Adipose tissue (tissue), 3 donors: ENCODE results near the gene C1orf94. TPM values are rescaled to one million over a fixed set of nuclear protein-coding genes. Genes with fewer than 3 reads are reported as not detected.
"Not testable (repeated sequence)": the region's sequence is repeated elsewhere in the genome, so short reads cannot be mapped to it uniquely, and the experiment has no call there.

Source experiments
- H3K27ac ChIP-seq: one replicate; pipeline ENCODE4 v1.5.1; 2013; ENCODE audit warnings: low read depth, low read length
- WGBS, 3 donors: extraction: QIAGEN DNeasy Blood & Tissue Kit; methylation state at CpG; one replicate each; pipeline ENCODE4 v1.1.7; 2013; 5-methylcytosine and 5-hydroxymethylcytosine counted together
- polyA plus RNA-seq, 3 donors: library from polyadenylated mRNA; stranded (reverse); fragments of 200-250 nt; gene quantifications; one replicate each; pipeline ENCODE4 v1.2.3, GENCODE V29; 2013
- donor health status: healthy with polysubstance abuse.
- donor health status: Bipolar disorder and iron deficiency.
- donor health status: healthy.

Gene C1orf94
- polyA plus RNA-seq, 3 donors, result not detected

DNA sequence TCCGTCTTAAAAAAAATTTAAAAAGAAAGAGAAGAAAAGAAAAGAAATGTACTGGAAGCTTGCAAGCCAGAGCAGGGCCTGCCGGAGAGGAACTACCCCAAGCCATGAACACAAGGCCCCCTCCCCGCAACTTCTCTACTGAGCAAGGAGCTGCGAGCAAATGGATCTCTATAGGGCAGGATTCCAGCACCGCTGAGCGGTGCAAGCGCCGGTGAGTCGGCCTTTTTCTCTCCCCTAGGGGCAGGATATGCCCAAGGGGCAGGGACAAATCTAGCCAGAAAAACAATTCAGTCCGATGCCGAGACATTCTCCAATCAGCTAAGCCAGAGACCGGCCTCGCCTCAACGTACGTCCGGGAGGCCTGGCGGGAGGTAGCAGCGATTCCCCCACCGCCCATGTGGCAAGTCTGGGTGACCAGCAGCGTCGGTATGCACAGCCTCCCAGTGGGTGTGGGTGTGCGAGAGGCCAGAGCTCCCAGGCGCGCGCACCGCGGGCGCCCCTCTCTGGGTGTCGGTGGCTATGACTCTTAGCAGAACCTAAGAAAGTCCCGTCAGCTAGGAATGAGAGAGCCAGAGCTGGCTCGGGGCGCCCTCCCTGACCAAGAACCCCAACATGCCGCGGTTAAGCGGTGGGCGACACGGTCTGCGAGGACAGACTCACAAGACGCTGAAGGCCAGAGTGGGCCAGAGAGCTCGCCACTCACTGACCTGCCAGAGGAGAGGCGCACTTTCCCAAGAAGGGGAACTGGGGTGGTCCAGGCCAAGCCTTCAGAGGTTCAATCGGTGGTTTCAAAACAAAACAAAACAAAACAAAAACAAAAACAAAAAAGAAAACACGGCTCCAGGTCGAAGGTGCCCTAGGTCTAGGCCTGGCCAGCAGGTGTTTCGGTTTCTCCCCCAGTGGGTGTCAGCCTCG is 13.6 kb upstream of the C1orf94 start:
- no peak overlapping the region for H3K27ac ChIP-seq
- 2 to 3% (median 2%) methylated on average over 44 to 46 of the region's 46 CpGs for WGBS, 3 donors

DNA sequence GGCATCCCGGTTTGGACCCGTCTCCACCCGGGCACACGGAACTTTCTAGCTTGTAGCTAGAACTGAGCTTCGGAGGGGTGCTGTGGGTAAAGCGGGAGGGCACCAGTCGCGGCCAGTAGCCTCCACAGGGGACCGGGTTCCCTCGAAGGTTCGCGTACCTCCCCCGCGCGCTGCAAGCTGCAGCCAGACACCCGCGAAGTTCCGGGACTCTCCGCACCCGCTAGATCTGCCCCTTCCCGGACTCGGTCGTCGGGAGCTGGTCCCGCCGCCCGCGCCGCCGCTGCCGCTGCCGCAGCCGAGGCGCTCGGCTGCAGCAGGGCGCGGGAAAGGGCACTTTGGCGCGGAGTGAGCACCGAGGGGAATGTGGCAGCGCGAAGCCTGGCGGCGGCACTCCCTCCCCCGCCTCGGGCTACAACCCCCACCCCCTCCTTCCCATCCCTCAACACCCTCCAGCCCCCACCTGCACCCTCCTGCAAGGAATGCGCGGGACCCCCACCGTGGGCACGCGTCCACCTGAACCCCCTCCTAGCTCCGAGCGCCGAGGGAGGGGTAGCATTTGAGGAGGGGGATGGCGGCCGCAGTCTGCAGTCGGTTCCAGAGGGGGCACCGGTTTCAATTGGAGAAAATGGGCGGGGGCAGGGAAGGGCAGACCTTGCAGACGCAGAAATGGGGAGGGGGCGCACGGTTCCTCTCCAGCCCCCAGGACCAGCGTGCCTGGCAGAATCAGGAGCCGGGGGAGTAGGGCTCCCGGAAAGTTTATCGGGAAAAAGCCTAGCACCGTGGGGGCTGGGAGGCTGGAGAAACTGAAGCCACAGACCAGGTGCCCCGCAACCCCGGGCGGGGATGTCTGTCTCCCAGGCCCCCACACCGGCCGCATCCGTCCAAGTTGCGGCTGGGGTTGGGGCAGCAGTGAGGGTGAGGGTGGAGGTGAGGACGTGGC is 12.6 kb upstream of the C1orf94 start:
- H3K27ac ChIP-seq, result no peak overlapping the region
- WGBS, 3 donors, result 1 to 2% (median 1%) methylated on average over 57 to 75 of the region's 75 CpGs

- no peak within 1 kb of the TSS for H3K27ac ChIP-seq
- WGBS, 3 donors, result 1% methylated on average over 59 to 78 of the region's 78 CpGs
Measured at GRCh38 chr1:34164771-34165391, 11.8 kb upstream of the C1orf94 start, which contains the start of gene CSMD2. CSMD2 (minus strand) TSS chr1:34165230; CDS start chr1:34165097, 133 bp downstream.

GRCh38 chr1:34165422-34165921 is 11.2 kb upstream of the C1orf94 start:
- WGBS, 3 donors, result 2 to 3% (median 3%) methylated on average over 13 of the region's 13 CpGs
- H3K27ac ChIP-seq, result no peak overlapping the region

GRCh38 chr1:34166191-34166624 is 10.5 kb upstream of the C1orf94 start:
- no peak overlapping the region for H3K27ac ChIP-seq
- 2 to 5% (median 3%) methylated on average over 27 of the region's 27 CpGs for WGBS, 3 donors

DNA sequence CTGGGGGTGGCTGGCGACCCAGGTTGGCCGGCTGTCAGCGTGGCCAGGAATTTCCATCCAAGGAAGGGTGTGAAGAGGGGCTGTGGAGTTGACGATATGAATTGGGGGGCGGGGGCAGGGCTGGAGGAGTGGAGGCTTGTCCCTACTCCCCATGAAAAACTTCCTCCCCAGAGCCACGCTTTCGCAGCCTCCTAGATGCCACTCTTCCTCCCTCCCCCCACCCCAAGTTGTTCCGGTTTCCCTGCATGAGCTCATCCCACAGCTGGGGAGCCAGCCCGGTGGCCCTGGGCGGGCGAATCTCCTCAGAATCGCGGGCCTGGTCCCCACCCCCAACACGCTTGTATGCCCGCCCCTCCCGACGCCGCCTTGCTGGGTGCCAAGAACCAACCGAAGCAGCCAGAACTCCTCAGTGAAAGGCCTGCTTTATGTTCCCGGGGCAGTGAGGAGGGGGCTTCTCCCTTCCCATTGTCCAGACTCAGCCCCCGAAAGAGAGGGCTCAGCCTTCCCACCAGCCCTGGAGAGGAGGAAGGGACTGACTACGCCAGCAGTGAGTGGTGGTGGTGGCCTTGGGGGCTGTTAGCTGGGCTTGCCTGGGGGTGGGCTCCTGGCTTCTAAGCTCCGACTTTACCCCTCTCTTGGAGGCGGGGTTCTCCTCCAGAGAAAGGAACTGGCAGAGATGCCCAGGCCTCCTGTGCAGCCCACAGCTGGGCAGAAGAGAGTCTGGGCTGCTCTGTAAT is 9.9 kb upstream of the C1orf94 start:
- WGBS, 3 donors, result 6% methylated on average over 19 to 24 of the region's 24 CpGs
- H3K27ac ChIP-seq, result no peak overlapping the region

DNA sequence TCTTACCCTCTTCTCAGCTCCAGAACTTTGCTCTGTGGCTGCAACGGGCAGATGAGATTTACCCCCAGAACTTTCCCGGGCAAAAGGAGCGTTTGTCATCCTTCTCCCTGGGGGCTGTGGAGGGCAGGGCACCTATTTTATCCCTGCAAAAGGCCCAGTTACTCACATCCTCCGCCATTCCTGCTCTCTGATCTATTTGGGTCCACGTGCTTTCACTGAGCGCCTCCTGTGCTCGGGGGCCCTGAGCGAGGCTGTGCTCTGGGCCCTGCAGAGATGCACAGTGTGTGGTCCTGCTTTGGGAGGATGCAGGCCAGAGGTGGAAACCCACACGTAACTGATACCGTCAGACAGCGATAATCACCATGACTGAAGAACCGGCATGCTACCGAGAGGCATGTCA is 9.3 kb upstream of the C1orf94 start:
- 19 to 36% (median 35%) methylated on average over 13 of the region's 13 CpGs for WGBS, 3 donors
- no peak overlapping the region for H3K27ac ChIP-seq

DNA sequence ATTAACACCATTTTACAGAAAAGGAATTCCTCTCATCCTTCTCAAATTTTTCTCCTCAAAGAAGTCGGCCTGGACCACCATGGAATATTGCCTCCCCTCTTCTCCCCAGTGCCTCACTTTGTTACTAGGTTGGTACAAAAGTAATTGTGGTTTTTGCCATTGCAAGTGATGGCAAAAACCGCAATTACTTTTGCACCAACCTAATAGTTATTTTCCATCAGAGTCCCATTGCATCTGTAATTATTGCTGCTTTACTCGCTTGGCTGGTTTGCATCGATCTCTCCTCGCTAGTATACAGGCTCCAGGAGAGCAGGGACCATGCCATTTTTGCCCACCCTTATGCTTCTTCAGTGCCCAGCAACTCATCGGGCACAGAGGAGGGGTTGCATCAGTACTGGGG is 963 bp upstream of the C1orf94 start:
- no peak overlapping the region for H3K27ac ChIP-seq
- 77 to 87% (median 86%) methylated on average over 6 of the region's 6 CpGs for WGBS, 3 donors

DNA sequence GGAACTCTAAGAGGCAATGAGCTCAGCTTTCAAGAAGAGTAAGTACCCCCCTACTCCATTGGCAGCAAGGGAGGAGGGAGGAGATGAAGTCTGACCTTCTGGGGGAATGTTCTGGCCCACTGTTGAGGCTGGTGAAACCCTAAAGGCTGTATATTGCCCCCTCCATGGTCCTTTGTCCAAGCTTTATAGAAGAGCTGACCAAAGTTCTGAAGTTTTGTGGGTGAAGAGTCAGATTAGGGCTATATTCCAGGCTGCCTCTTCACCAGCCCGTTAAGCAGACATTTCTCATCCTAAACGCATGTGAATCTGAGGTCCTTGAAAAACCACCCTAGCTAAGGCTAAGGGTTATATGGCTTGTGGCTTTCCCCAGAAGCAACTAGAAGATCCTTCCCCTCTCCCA is 1.4 kb downstream of the C1orf94 start:
- WGBS, 3 donors, result 46 to 66% (median 59%) methylated on average over 2 of the region's 2 CpGs
- no peak overlapping the region for H3K27ac ChIP-seq

- H3K27ac ChIP-seq, result not testable (repeated sequence)
- 75 to 90% (median 82%) methylated on average over 4 of the region's 4 CpGs for WGBS, 3 donors
Measured at GRCh38 chr1:34183381-34183780, 6.7 kb downstream of the C1orf94 start.

DNA sequence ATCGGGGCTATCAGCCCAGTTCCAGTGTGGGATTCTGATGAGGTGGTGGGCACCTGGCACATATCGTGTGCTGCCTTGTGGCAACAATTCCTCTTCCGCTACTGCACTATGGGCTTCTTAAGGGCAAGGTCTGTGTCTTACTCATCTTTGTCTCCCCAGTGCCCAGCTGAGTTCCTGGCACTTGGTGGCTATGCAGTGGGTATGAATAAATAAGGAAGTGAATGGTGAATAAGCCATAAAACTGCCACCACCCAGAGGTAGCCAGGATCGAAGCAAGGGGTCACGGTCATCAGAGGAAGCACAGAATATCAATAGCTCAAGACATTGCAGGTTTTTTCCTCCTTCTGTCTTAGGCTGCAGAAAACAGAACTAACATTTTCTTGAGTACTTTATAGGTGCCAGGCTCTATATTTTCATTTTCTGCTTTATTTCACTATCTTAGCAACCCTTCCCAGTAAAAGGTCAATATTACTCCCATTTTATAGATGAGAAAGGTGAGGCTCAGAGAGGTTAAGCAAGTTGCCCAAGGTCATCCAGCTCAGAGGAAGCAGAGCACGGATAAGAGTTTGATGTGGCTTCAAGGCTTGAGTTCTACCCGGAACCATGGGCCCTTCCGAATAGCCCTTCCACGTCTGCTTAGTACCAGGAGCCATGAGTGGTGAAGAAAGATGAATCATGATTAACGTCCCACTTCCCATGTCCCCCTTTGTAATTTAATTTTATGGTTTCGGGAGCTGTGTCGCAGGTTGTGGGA is 10.2 kb downstream of the C1orf94 start:
- 69 to 79% (median 76%) methylated on average over 12 of the region's 12 CpGs for WGBS, 3 donors
- H3K27ac ChIP-seq, result no peak overlapping the region

- H3K27ac ChIP-seq, result no peak overlapping the region
- WGBS, 3 donors, result 9 to 14% (median 13%) methylated on average over 8 of the region's 8 CpGs
Measured at GRCh38 chr1:34188418-34188817, 11.7 kb downstream of the C1orf94 start.

DNA sequence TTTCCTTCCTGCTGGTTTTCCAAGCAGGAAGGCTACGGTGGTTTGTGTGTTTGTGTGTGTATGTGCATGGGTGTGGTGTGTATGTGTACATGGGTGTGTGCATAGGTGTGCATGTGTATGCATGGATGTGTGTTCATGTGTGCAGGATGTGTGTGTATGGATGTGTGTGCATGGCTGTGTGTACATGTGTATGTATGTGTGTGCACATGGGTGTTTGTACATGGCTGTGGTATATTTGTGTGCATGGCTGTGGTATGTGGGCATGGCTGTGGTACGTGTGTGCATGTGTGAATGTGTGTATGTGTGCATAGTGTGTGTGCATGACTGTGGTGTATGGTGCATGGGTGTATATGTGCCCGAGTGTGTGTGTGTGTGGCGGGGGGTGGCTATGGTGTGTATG is 12.3 kb downstream of the C1orf94 start:
- 50 to 74% (median 72%) methylated on average over 4 of the region's 4 CpGs for WGBS, 3 donors
- no peak overlapping the region for H3K27ac ChIP-seq

DNA sequence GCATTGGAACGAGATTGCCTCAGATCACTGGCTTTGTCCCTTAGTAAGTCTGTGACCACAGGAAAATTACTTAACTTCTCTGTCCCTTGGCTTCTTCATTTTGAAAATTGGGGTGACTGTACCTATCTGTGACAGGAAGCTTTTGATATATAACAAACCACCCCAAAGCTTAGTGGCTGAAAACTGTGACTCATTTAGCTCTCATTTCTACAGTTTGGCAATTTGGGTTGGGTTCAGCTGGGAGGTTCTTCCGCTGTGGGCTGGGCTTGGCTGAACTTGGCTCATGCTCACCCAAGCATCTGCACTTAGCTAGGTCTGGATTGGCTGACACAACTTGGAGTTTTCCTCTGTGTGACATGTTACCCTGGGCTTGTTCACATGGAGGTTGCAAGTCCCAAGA is 14.0 kb downstream of the C1orf94 start:
- WGBS, 3 donors, result 60 to 67% (median 64%) methylated on average over 2 of the region's 2 CpGs
- H3K27ac ChIP-seq, result no peak overlapping the region

DNA sequence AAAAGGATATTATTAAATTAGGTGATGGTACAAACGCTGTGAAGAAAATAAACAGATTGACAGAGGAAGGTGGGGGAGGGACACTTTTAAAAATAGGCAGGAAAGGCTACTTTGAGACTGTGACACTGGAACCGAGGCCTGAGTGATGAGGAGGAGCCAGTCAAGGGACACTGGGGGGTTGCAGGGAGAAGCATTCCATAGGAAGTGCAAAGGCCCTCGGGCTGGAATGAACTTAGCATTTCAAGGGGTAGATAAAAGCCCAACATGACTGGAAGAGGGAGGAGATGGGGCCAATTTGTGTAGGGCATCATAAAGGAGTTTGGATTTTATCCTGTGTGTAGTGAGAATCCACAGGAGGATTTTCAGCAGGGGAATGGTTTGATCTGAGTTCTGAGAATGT is 15.9 kb downstream of the C1orf94 start:
- no peak overlapping the region for H3K27ac ChIP-seq
- WGBS, 3 donors, result 48 to 62% (median 53%) methylated on average over 3 of the region's 3 CpGs

DNA sequence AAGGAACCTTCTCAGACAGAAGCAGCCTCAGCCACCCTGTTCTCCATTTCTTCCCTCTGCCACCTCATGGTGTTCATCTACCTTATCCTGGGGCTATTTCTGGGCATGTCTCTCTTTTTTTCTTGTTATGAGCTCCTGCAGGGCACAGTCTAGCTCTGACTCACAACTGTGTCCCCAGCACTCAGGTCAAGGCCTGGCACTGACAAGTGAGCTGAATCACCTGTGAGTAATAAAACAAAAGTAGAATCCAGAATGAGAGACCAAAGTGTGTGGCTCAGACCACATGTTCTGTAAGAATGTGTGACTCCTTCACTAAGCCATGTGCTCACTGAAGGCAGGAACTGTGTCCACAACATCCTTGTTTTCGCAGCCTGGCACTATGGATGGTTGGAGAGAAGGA is 23.2 kb downstream of the C1orf94 start:
- no peak overlapping the region for H3K27ac ChIP-seq
- WGBS, 3 donors, result 75 to 90% (median 90%) methylated on average over 1 of the region's 1 CpG

GRCh38 chr1:34212673-34213072 is 36.0 kb downstream of the C1orf94 start:
- H3K27ac ChIP-seq, result no peak overlapping the region
- 83 to 86% (median 85%) methylated on average over 4 of the region's 4 CpGs for WGBS, 3 donors
